Erythroblast (primary cell): ENCODE results near the gene KIF14.
A peak's percentile ranks its signal among the peaks of the same experiment; 100 is the strongest.
"Not testable (repeated sequence)": the region's sequence is repeated elsewhere in the genome, so short reads cannot be mapped to it uniquely, and the experiment has no call there.

ENCODE experiments used
- DNase-seq, 2 experiments: peaks; one replicate each; lab custom pipeline; 2025; lab: John Stamatoyannopoulos, UW
- GATA1 ChIP-seq: IDR thresholded peaks from 2 replicates; pipeline ENCODE4 v1.6.1; 2011; ENCODE audit warnings: low read depth, mild to moderate bottlenecking, control low read depth, low read length, moderate library complexity
- POLR2A ChIP-seq: IDR thresholded peaks from 2 replicates; pipeline ENCODE4 v1.6.1; 2011; ENCODE audit warnings: mild to moderate bottlenecking, low read length

KIF14 gene

GRCh38 chr1:200540281-200540680 is 80.3 kb downstream of the KIF14 start:
- DNase-seq = no peak
- TF ChIP-seq GATA1 = no peak
- no peak for TF ChIP-seq POLR2A

GRCh38 chr1:200538179-200538578 is 82.4 kb downstream of the KIF14 start:
- DNase-seq = no peak
- TF ChIP-seq POLR2A (no peak), GATA1 (no peak)

- DNase-seq = peak in 1 of 2 experiments; percentile 6
- TF ChIP-seq POLR2A = no peak
- no peak for TF ChIP-seq GATA1
These were observed 84.9 kb downstream of the KIF14 start for GRCh38 chr1:200535605-200536004.

GRCh38 chr1:200530623-200531261 is 89.8 kb downstream of the KIF14 start:
- TF ChIP-seq GATA1 (no peak), POLR2A (no peak)
- no peak for DNase-seq

GRCh38 chr1:200528858-200529606 is 91.5 kb downstream of the KIF14 start:
- TF ChIP-seq POLR2A (no peak), GATA1 (no peak)
- DNase-seq = no peak

GRCh38 chr1:200527670-200528069 is 92.9 kb downstream of the KIF14 start:
- TF ChIP-seq GATA1 = no peak
- no peak for DNase-seq

GRCh38 chr1:200526709-200527612 is 93.6 kb downstream of the KIF14 start:
- no peak for DNase-seq
- no peak for TF ChIP-seq GATA1
- TF ChIP-seq POLR2A = no peak

GRCh38 chr1:200525090-200525987 is 95.2 kb downstream of the KIF14 start:
- TF ChIP-seq GATA1 (no peak), POLR2A (no peak)
- DNase-seq = no peak

- DNase-seq = not testable (repeated sequence)
These were observed 96.0 kb downstream of the KIF14 start for GRCh38 chr1:200524551-200524950.

- no peak for DNase-seq
- TF ChIP-seq POLR2A (no peak), GATA1 (no peak)
These were observed 96.5 kb downstream of the KIF14 start for GRCh38 chr1:200524092-200524491.

GRCh38 chr1:200520735-200521134 is 99.8 kb downstream of the KIF14 start:
- no peak for DNase-seq
- TF ChIP-seq GATA1 = no peak
- TF ChIP-seq POLR2A = no peak

GRCh38 chr1:200518524-200518923 is 102.0 kb downstream of the KIF14 start:
- TF ChIP-seq GATA1 = no peak
- no peak for TF ChIP-seq POLR2A
- DNase-seq = no peak

GRCh38 chr1:200512191-200512590 is 108.4 kb downstream of the KIF14 start:
- TF ChIP-seq GATA1 (no peak), POLR2A (no peak)
- DNase-seq = no peak

GRCh38 chr1:200510228-200510623 is 110.3 kb downstream of the KIF14 start:
- DNase-seq = peak; percentile 70 to 84
- TF ChIP-seq GATA1 (no peak), POLR2A (no peak)
